Vagina (tissue), 2 donors: ENCODE data around the gene PKN1. TPM values are rescaled to one million over a fixed set of nuclear protein-coding genes. Genes with fewer than 3 reads are reported as not detected.
"Not testable (repeated sequence)": the region's sequence is repeated elsewhere in the genome, so short reads cannot be mapped to it uniquely, and the experiment has no call there.

ENCODE experiments used
- DNase-seq, 2 donors: peaks; one replicate each; pipeline ENCODE4 v3.0.0-alpha.2; 2017; ENCODE audit errors: extremely low spot score in 2 of 2
- H3K27ac ChIP-seq: fragments of 200-600 bp; sonication (generic); one replicate; pipeline ENCODE4 v1.5.1; 2019
- H3K27me3 ChIP-seq: fragments of 200-600 bp; sonication (generic); one replicate; pipeline ENCODE4 v1.5.1; 2019
- H3K36me3 ChIP-seq, 2 donors: fragments of 200-600 bp; sonication (generic); one replicate each; pipeline ENCODE4 v1.5.1; 2017 to 2019
- H3K4me1 ChIP-seq: fragments of 200-600 bp; sonication (generic); one replicate; pipeline ENCODE4 v1.5.1; 2019
- H3K4me3 ChIP-seq, 2 donors: fragments of 200-600 bp; sonication (generic); 1 replicate in 1 of 2; 2 replicates in 1 of 2; pipeline ENCODE4 v1.5.1; 2016 to 2019
- H3K9me3 ChIP-seq: fragments of 200-600 bp; sonication (generic); one replicate; pipeline ENCODE4 v1.5.1; 2019
- CTCF ChIP-seq, 3 experiments: fragments of 450-650 bp in 2 of 3; fragments of 200-600 bp in 1 of 3; sonication (generic) in 1 of 3; IDR thresholded peaks; one replicate each; pipeline ENCODE4 v1.5.1; 2017 to 2019; ENCODE audit warnings: antibody characterized with exemption in 3 of 3, mild to moderate bottlenecking in 2 of 3, moderate library complexity in 2 of 3
- POLR2A ChIP-seq, 2 donors: fragments of 450-650 bp; IDR thresholded peaks; one replicate each; pipeline ENCODE4 v1.6.1; 2017; ENCODE audit warnings: antibody characterized with exemption in 2 of 2, mild to moderate bottlenecking in 2 of 2, moderate library complexity in 2 of 2
- POLR2AphosphoS5 ChIP-seq, 2 donors: sonication (generic); formaldehyde crosslinking; IDR thresholded peaks; one replicate each; pipeline ENCODE4 v1.9.0; 2017; ENCODE audit warnings: antibody characterized with exemption in 2 of 2, mild to moderate bottlenecking in 2 of 2, low read depth in 1 of 2; ENCODE audit not compliant: insufficient read depth in 1 of 2
- intact Hi-C: fragments of 100-400 bp; cut with DNase I; formaldehyde crosslinking; loops from one replicate; pipeline ENCODE4 v1.15.1; 2023
- total RNA-seq: library from RNA; depleted of rRNA; stranded (reverse); fragments of >200 nt; gene quantifications from one replicate; pipeline ENCODE4 v1.2.3, GENCODE V29; 2016

The PKN1 gene
- total RNA-seq, 1 donor from 2014 or later: 72.7 TPM

DNA sequence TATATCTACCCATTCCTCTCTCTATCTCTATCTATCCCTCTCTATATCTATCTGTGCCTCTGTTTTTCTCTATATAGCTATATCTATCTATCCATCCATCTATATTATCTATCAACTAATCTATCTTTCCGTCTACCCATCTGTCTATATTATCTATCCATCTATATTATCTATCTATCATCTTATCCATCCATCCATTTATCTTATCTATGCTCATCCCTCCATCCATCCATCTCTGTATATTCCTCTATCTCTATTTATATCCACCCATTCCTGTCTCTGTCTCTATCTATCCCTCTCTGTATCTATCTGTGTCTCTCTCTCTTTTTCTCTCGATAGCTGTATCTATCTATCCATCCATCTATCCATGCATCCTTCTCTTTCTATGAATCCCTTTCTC lies 27.8 kb downstream of the PKN1 start:
- peaks cover 0 to 18% of the 10 kb centered on the region in 2 donors for H3K36me3 ChIP-seq

GRCh38 chr19:14462401-14462800 lies 29.3 kb downstream of the PKN1 start:
- intact Hi-C loops, DNase-seq, H3K4me1 ChIP-seq: not testable (repeated sequence)

More for the DNA sequence above, 27.8 kb downstream of the PKN1 start:
- no peak for DNase-seq
- intact Hi-C loops: no loop called here
- H3K9me3 ChIP-seq: no peaks in the 10 kb centered on the region
- no peaks in the 10 kb centered on the region for H3K27me3 ChIP-seq
- no peak overlapping the region for H3K4me3 ChIP-seq
- no peaks in the 10 kb centered on the region for H3K4me1 ChIP-seq
- H3K27ac ChIP-seq: no peak overlapping the region
- TF ChIP-seq POLR2A (IDR thresholded peaks at IDR 0.05) (no peak), CTCF (IDR thresholded peaks at IDR 0.05) (no peak), POLR2AphosphoS5 (IDR thresholded peaks at IDR 0.05; ENCODE audit: insufficient read depth in 1 of 2, low read depth in 1 of 2) (no peak)

DNA sequence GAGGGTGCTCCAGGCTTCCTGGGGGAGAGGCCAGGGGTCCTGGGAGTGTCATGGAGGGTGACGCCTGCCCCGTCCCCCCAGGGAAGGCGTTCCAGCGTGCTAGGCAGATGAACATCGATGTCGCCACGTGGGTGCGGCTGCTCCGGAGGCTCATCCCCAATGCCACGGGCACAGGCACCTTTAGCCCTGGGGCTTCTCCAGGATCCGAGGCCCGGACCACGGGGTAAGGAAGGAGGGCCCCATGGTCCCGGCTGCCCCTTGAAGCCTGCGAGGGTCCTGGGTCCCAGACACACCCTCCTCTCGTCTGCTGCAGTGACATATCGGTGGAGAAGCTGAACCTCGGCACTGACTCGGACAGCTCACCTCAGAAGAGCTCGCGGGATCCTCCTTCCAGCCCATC lies 30.6 kb downstream of the PKN1 start:
- H3K36me3 ChIP-seq: peaks cover 0 to 41% of the 10 kb centered on the region in 2 donors
- no peaks in the 10 kb centered on the region for H3K27me3 ChIP-seq
- no peak overlapping the region for H3K4me3 ChIP-seq
- intact Hi-C loops: no loop called here
- H3K4me1 ChIP-seq: no peaks in the 10 kb centered on the region
- DNase-seq: no peak
- no peak for TF ChIP-seq POLR2AphosphoS5 (IDR thresholded peaks at IDR 0.05; ENCODE audit: insufficient read depth in 1 of 2, low read depth in 1 of 2)
- TF ChIP-seq CTCF (IDR thresholded peaks at IDR 0.05): no peak
- no peak for TF ChIP-seq POLR2A (IDR thresholded peaks at IDR 0.05)
- H3K27ac ChIP-seq: no peak overlapping the region
- H3K9me3 ChIP-seq: no peaks in the 10 kb centered on the region

More at GRCh38 chr19:14462401-14462800, 29.3 kb downstream of the PKN1 start:
- H3K27ac ChIP-seq, H3K9me3 ChIP-seq, H3K4me3 ChIP-seq, H3K27me3 ChIP-seq: not testable (repeated sequence)
- H3K36me3 ChIP-seq: peaks cover 0 to 32% of the 10 kb centered on the region in 2 donors

DNA sequence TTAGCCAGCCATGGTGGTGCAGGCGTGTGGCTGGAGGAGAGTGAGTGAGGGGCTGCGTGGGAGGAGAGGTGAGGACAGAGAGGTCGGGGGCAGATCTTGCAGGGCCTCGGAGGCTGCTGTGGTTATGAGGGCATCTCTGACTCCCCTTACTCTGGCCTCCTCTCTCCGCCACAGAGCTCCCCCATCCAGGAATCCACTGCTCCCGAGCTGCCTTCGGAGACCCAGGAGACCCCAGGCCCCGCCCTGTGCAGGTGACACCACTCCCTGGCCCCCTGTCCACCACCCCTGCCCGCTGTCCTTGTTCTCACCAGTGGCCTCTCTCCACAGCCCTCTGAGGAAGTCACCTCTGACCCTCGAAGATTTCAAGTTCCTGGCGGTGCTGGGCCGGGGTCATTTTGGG lies 34.3 kb downstream of the PKN1 start:
- TF ChIP-seq POLR2AphosphoS5 (IDR thresholded peaks at IDR 0.05; ENCODE audit: insufficient read depth in 1 of 2, low read depth in 1 of 2) (no peak), CTCF (IDR thresholded peaks at IDR 0.05) (no peak), POLR2A (IDR thresholded peaks at IDR 0.05) (no peak)
- Histone ChIP-seq H3K9me3 (no peaks in the 10 kb centered on the region), H3K4me1 (peaks cover 8% of the 10 kb centered on the region), H3K4me3 (no peak overlapping the region), H3K36me3 (peaks cover 0 to 52% of the 10 kb centered on the region in 2 donors), H3K27ac (no peak overlapping the region), H3K27me3 (no peaks in the 10 kb centered on the region)
- no peak for DNase-seq
- intact Hi-C loops: no loop called here

DNA sequence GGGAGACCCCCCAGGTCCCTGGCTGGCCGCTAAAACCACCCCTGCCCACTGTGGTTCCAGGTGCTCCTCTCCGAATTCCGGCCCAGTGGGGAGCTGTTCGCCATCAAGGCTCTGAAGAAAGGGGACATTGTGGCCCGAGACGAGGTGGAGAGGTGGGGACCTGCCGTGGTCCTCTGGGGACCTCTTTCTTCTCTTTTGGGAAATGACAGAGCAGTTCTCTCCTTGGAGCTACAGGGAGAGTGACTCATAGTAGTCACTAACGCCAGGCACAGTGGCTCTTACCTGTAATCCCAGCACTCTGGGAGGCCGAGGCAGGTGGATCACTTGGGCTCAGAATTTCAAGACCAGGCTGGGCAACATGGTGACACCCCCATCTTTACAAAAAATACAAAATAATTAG lies 34.7 kb downstream of the PKN1 start:
- Histone ChIP-seq H3K27me3 (no peaks in the 10 kb centered on the region), H3K9me3 (no peaks in the 10 kb centered on the region), H3K4me1 (peaks cover 12% of the 10 kb centered on the region), H3K36me3 (peaks cover 0 to 52% of the 10 kb centered on the region in 2 donors), H3K4me3 (no peak overlapping the region), H3K27ac (no peak overlapping the region)
- TF ChIP-seq POLR2AphosphoS5 (IDR thresholded peaks at IDR 0.05; ENCODE audit: insufficient read depth in 1 of 2, low read depth in 1 of 2) (no peak), POLR2A (IDR thresholded peaks at IDR 0.05) (no peak), CTCF (IDR thresholded peaks at IDR 0.05) (no peak)
- intact Hi-C loops: no loop called here
- no peak for DNase-seq
